ENCODE measurements around the gene NCAM2. TPM values are rescaled to one million over a fixed set of nuclear protein-coding genes. Genes with fewer than 3 reads are reported as not detected.
"Not testable (repeated sequence)": the region's sequence is repeated elsewhere in the genome, so short reads cannot be mapped to it uniquely, and the experiment has no call there.

Gene NCAM2
- total RNA-seq, 1 experiment from 2014 or later, result not detected

GRCh38 chr21:21301013-21301412 is 302.8 kb downstream of the NCAM2 start:
- no peak for DNase-seq (ENCODE audit: low spot score)

GRCh38 chr21:21309510-21309909 is 311.3 kb downstream of the NCAM2 start:
- DNase-seq (ENCODE audit: low spot score), result no peak

GRCh38 chr21:21324297-21324696 is 326.1 kb downstream of the NCAM2 start:
- DNase-seq (ENCODE audit: low spot score), result peak; percentile 1

GRCh38 chr21:21332492-21332891 is 334.3 kb downstream of the NCAM2 start:
- DNase-seq (ENCODE audit: low spot score), result no peak

GRCh38 chr21:21341041-21341440 is 342.8 kb downstream of the NCAM2 start:
- DNase-seq (ENCODE audit: low spot score), result no peak

GRCh38 chr21:21345296-21345695 is 347.1 kb downstream of the NCAM2 start:
- DNase-seq (ENCODE audit: low spot score), result no peak

- no peak for DNase-seq (ENCODE audit: low spot score)
Observed at GRCh38 chr21:21345872-21346271, 347.7 kb downstream of the NCAM2 start.

- DNase-seq (ENCODE audit: low spot score), result no peak
Observed at GRCh38 chr21:21366277-21366676, 368.1 kb downstream of the NCAM2 start.

- DNase-seq (ENCODE audit: low spot score), result no peak
Observed at GRCh38 chr21:21367583-21367982, 369.4 kb downstream of the NCAM2 start.

- no peak for DNase-seq (ENCODE audit: low spot score)
Observed at GRCh38 chr21:21373969-21374368, 375.8 kb downstream of the NCAM2 start.

- DNase-seq (ENCODE audit: low spot score), result no peak
Observed at GRCh38 chr21:21383126-21383525, 384.9 kb downstream of the NCAM2 start.

GRCh38 chr21:21384977-21385376 is 386.8 kb downstream of the NCAM2 start:
- no peak for DNase-seq (ENCODE audit: low spot score)

GRCh38 chr21:21385404-21385803 is 387.2 kb downstream of the NCAM2 start:
- DNase-seq (ENCODE audit: low spot score), result no peak

- DNase-seq (ENCODE audit: low spot score), result no peak
Observed at GRCh38 chr21:21387916-21388315, 389.7 kb downstream of the NCAM2 start.

- DNase-seq (ENCODE audit: low spot score), result no peak
Observed at GRCh38 chr21:21394064-21394463, 395.9 kb downstream of the NCAM2 start.

- DNase-seq (ENCODE audit: low spot score), result no peak
Observed at GRCh38 chr21:21396424-21396823, 398.2 kb downstream of the NCAM2 start.

- DNase-seq (ENCODE audit: low spot score), result no peak
Observed at GRCh38 chr21:21397464-21397863, 399.3 kb downstream of the NCAM2 start.

GRCh38 chr21:21401444-21401843 is 403.2 kb downstream of the NCAM2 start:
- no peak for DNase-seq (ENCODE audit: low spot score)

- DNase-seq (ENCODE audit: low spot score), result not testable (repeated sequence)
Observed at GRCh38 chr21:21402187-21402586, 404.0 kb downstream of the NCAM2 start.

- not testable (repeated sequence) for DNase-seq (ENCODE audit: low spot score)
Observed at GRCh38 chr21:21404261-21404660, 406.1 kb downstream of the NCAM2 start.

GRCh38 chr21:21406921-21407320 is 408.7 kb downstream of the NCAM2 start:
- no peak for DNase-seq (ENCODE audit: low spot score)

- DNase-seq (ENCODE audit: low spot score), result no peak
Observed at GRCh38 chr21:21412096-21412495, 413.9 kb downstream of the NCAM2 start.

GRCh38 chr21:21415741-21416140 is 417.5 kb downstream of the NCAM2 start:
- DNase-seq (ENCODE audit: low spot score), result no peak

- no peak for DNase-seq (ENCODE audit: low spot score)
Observed at GRCh38 chr21:21434944-21435343, 436.7 kb downstream of the NCAM2 start.

All from HT-29 (cell line).